Neural progenitor cell (in vitro differentiated cells): ENCODE measurements around the gene PLIN5. TPM values are rescaled to one million over a fixed set of nuclear protein-coding genes. Genes with fewer than 3 reads are reported as not detected.

Experiments
- DNase-seq: peaks from one replicate; pipeline ENCODE4 v3.0.0-alpha.2; 2016; ENCODE audit warnings: low spot score
- H2AFZ ChIP-seq: fragments of 200-600 bp; sonication (generic); replicated peaks from 2 replicates; pipeline ENCODE4 v1.6.1; 2016; ENCODE audit warnings: antibody characterized with exemption
- H3F3A ChIP-seq: fragments of 200-600 bp; sonication (generic); 2 replicates; pipeline ENCODE4 v1.6.1; 2016; ENCODE audit warnings: antibody characterized with exemption, low read depth
- H3K27ac ChIP-seq: fragments of 200-600 bp; sonication (generic); 2 replicates; pipeline ENCODE4 v1.5.1; 2016; ENCODE audit warnings: mild to moderate bottlenecking
- H3K27me3 ChIP-seq: fragments of 200-600 bp; sonication (generic); 2 replicates; pipeline ENCODE4 v1.6.1; 2016; ENCODE audit warnings: mild to moderate bottlenecking, moderate library complexity
- H3K36me3 ChIP-seq: fragments of 200-600 bp; sonication (generic); 2 replicates; pipeline ENCODE4 v1.5.1; 2016
- H3K4me1 ChIP-seq: fragments of 200-600 bp; sonication (generic); 2 replicates; pipeline ENCODE4 v1.6.1; 2016; ENCODE audit warnings: mixed run types
- H3K4me2 ChIP-seq: fragments of 200-600 bp; sonication (generic); 2 replicates; pipeline ENCODE4 v1.6.1; 2016
- H3K4me3 ChIP-seq: fragments of 200-600 bp; sonication (generic); 2 replicates; pipeline ENCODE4 v1.5.1; 2016
- H3K79me2 ChIP-seq: fragments of 200-600 bp; sonication (generic); 2 replicates; pipeline ENCODE4 v1.6.1; 2016; ENCODE audit warnings: low read depth
- H3K9ac ChIP-seq: fragments of 200-600 bp; sonication (generic); 2 replicates; pipeline ENCODE4 v1.6.1; 2016
- H3K9me3 ChIP-seq: fragments of 200-600 bp; sonication (generic); 2 replicates; pipeline ENCODE4 v1.5.1; 2016; ENCODE audit warnings: low read depth
- H4K20me1 ChIP-seq: fragments of 200-600 bp; sonication (generic); 2 replicates; pipeline ENCODE4 v1.6.1; 2016; ENCODE audit warnings: low read depth
- H3K27ac Mint-ChIP-seq: 3 replicates; pipeline ENCODE4 v1.8.0; 2021; ENCODE audit warnings: mixed read lengths
- H3K27me3 Mint-ChIP-seq: 2 replicates; pipeline ENCODE4 v1.8.0; 2022; ENCODE audit warnings: low read depth, mild to moderate bottlenecking, inconsistent platforms, moderate library complexity, mixed read lengths; ENCODE audit not compliant: insufficient read depth
- H3K36me3 Mint-ChIP-seq: 3 replicates; pipeline ENCODE4 v1.8.0; 2021; ENCODE audit warnings: mixed read lengths
- H3K4me1 Mint-ChIP-seq: 3 replicates; pipeline ENCODE4 v1.8.0; 2021; ENCODE audit warnings: mixed read lengths
- H3K4me3 Mint-ChIP-seq: 3 replicates; pipeline ENCODE4 v1.8.0; 2021; ENCODE audit warnings: mild to moderate bottlenecking, moderate library complexity, mixed read lengths
- H3K9me3 Mint-ChIP-seq: 3 replicates; pipeline ENCODE4 v1.8.0; 2020; ENCODE audit warnings: mixed read lengths
- CTCF ChIP-seq: fragments of 200-600 bp; sonication (generic); IDR thresholded peaks from 2 replicates; pipeline ENCODE4 v1.5.1; 2017; ENCODE audit warnings: antibody characterized with exemption, mild to moderate bottlenecking
- EZH2 ChIP-seq: fragments of 200-600 bp; sonication (generic); IDR thresholded peaks from 2 replicates; pipeline ENCODE4 v1.6.1; 2017; ENCODE audit warnings: antibody characterized with exemption, mild to moderate bottlenecking, moderate library complexity
- EZH2phosphoT487 ChIP-seq: fragments of 200-600 bp; sonication (generic); IDR thresholded peaks from 2 replicates; pipeline ENCODE4 v1.6.1; 2017; ENCODE audit warnings: antibody characterized with exemption
- total RNA-seq: library from RNA; depleted of rRNA; stranded (reverse); fragments of >200 nt; gene quantifications from 2 replicates; pipeline ENCODE4 v1.2.3, GENCODE V29; 2015; ENCODE audit warnings: low replicate concordance

The PLIN5 gene
- total RNA-seq, 1 donor from 2014 or later, result 1.2 TPM

DNA sequence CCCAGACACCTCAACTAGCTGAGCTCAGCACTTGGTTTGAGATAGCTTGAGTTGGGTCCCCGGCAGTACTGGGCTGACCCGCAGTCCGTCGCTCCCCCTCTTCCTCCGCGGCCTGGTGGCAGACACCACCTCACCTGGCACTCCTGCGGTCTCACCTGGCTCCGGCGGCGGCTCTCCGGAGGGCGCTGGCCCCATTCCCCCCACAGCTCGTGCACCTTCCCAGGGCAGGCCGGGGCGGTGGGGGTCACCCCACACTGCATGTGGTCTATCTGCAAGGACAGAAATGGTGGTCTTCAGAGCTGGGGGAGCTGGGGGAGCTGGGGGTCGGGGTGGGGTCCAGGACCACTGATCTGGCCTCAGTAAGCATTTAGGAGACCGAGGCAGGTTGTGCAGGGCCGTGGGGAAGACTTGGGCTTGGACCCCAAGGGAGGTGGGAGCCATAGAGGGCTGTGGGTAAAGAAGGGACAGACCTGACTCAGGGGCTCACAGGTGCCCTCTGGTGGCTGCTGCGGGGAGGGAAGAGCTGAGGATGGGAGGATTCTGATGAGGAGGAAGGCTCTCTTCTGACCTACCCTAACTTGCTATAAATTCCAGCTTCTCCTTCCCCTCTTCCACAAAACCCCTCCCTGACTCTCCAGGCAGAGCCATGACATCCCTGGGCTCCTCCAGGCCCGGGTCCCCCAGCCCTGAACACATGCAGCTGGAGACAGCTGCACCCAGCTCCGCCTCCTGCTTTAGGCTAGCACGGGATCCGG lies 10.0 kb downstream of the PLIN5 start:
- H2AFZ ChIP-seq, result no peak overlapping the region

GRCh38 chr19:4523306-4524110 lies 11.5 kb downstream of the PLIN5 start:
- Mint-ChIP-seq H3K36me3 (no peaks in the 10 kb centered on the region), H3K4me3 (no peak overlapping the region), H3K27ac (no peak overlapping the region), H3K9me3 (peaks cover 3% of the 10 kb centered on the region), H3K27me3 (peaks cover 13% of the 10 kb centered on the region), H3K4me1 (peaks cover 3% of the 10 kb centered on the region)
- Histone ChIP-seq H3K27me3 (peaks cover 7% of the 10 kb centered on the region), H4K20me1 (peaks cover 3% of the 10 kb centered on the region), H3K79me2 (no peaks in the 10 kb centered on the region), H2AFZ (no peak overlapping the region), H3K4me2 (no peak overlapping the region), H3K27ac (no peak overlapping the region), H3K4me3 (no peak overlapping the region), H3K4me1 (no peaks in the 10 kb centered on the region), H3K9me3 (no peaks in the 10 kb centered on the region), H3K36me3 (no peaks in the 10 kb centered on the region), H3K9ac (no peak overlapping the region), H3F3A (no peaks in the 10 kb centered on the region)
- peak; percentile 37 for DNase-seq
- TF ChIP-seq EZH2 (no peak), CTCF (peak; percentile 63)

More for the DNA sequence above, 10.0 kb downstream of the PLIN5 start:
- DNase-seq, result peak; percentile 61
- H3K4me1 Mint-ChIP-seq, result no peaks in the 10 kb centered on the region
- no peak overlapping the region for H3K27ac Mint-ChIP-seq
- Histone ChIP-seq H3K36me3 (no peaks in the 10 kb centered on the region), H3K9me3 (no peaks in the 10 kb centered on the region), H3K27me3 (peaks cover 7% of the 10 kb centered on the region), H3K9ac (no peak overlapping the region), H3K79me2 (no peaks in the 10 kb centered on the region), H4K20me1 (peaks cover 3% of the 10 kb centered on the region), H3K4me2 (no peak overlapping the region), H3K4me3 (no peak overlapping the region), H3K27ac (no peak overlapping the region), H3F3A (no peaks in the 10 kb centered on the region), H3K4me1 (no peaks in the 10 kb centered on the region)
- peak overlapping the region; percentile 52 for H3K4me3 Mint-ChIP-seq
- H3K36me3 Mint-ChIP-seq, result no peaks in the 10 kb centered on the region
- peaks cover 1% of the 10 kb centered on the region for H3K9me3 Mint-ChIP-seq
- peaks cover 11% of the 10 kb centered on the region for H3K27me3 Mint-ChIP-seq
- peak; percentile 76 for TF ChIP-seq CTCF
- no peak for TF ChIP-seq EZH2phosphoT487

GRCh38 chr19:4522291-4523002 lies 12.6 kb downstream of the PLIN5 start:
- H3K27me3 ChIP-seq, result peaks cover 7% of the 10 kb centered on the region
- no peaks in the 10 kb centered on the region for H3F3A ChIP-seq
- no peaks in the 10 kb centered on the region for H3K79me2 ChIP-seq
- Mint-ChIP-seq H3K27me3 (peaks cover 12% of the 10 kb centered on the region), H3K9me3 (peaks cover 3% of the 10 kb centered on the region), H3K4me3 (no peak overlapping the region), H3K27ac (no peak overlapping the region), H3K4me1 (peaks cover 3% of the 10 kb centered on the region), H3K36me3 (no peaks in the 10 kb centered on the region)
- no peak overlapping the region for H3K27ac ChIP-seq
- no peak overlapping the region for H3K4me3 ChIP-seq
- H3K4me2 ChIP-seq, result no peak overlapping the region
- H3K9ac ChIP-seq, result no peak overlapping the region
- no peaks in the 10 kb centered on the region for H3K9me3 ChIP-seq
- H3K36me3 ChIP-seq, result no peaks in the 10 kb centered on the region
- H3K4me1 ChIP-seq, result no peaks in the 10 kb centered on the region
- DNase-seq, result no peak
- H4K20me1 ChIP-seq, result peaks cover 3% of the 10 kb centered on the region
- TF ChIP-seq EZH2phosphoT487, result no peak
- TF ChIP-seq EZH2, result no peak
- TF ChIP-seq CTCF, result no peak
- no peak overlapping the region for H2AFZ ChIP-seq
